T47D (cell line): ENCODE data around the gene TSC22D2.

Experiments used
- DNase-seq, 2 experiments: peaks; one replicate each; pipeline versions ENCODE4 v3.0.0 to v3.0.0-alpha.2; 2011 to 2012; ENCODE audit warnings: low read depth in 1 of 2, low spot score in 1 of 2
- JUND ChIP-seq: IDR thresholded peaks from 2 replicates; pipeline ENCODE4 v1.6.1; 2012; ENCODE audit warnings: low read depth
- in situ Hi-C: cut with HindIII; loops from 2 replicates; pipeline ENCODE4 v1.10.0; 2016; ENCODE audit warnings: low sequenced_read_pairs, low pct_unique_long_range_greater_than_20kb

Gene TSC22D2

GRCh38 chr3:150423761-150424160, 15.7 kb downstream of the TSC22D2 start:
- no peak for TF ChIP-seq JUND
- DNase-seq, result no peak
- in situ Hi-C loops, result no loop called here

- TF ChIP-seq JUND, result no peak
- in situ Hi-C loops, result no loop called here
- DNase-seq, result no peak
These were observed 18.2 kb downstream of the TSC22D2 start for GRCh38 chr3:150426292-150426691.

- no peak for TF ChIP-seq JUND
- DNase-seq, result no peak
- in situ Hi-C loops, result no loop called here
These were observed 20.5 kb downstream of the TSC22D2 start for GRCh38 chr3:150428562-150428961.

DNA sequence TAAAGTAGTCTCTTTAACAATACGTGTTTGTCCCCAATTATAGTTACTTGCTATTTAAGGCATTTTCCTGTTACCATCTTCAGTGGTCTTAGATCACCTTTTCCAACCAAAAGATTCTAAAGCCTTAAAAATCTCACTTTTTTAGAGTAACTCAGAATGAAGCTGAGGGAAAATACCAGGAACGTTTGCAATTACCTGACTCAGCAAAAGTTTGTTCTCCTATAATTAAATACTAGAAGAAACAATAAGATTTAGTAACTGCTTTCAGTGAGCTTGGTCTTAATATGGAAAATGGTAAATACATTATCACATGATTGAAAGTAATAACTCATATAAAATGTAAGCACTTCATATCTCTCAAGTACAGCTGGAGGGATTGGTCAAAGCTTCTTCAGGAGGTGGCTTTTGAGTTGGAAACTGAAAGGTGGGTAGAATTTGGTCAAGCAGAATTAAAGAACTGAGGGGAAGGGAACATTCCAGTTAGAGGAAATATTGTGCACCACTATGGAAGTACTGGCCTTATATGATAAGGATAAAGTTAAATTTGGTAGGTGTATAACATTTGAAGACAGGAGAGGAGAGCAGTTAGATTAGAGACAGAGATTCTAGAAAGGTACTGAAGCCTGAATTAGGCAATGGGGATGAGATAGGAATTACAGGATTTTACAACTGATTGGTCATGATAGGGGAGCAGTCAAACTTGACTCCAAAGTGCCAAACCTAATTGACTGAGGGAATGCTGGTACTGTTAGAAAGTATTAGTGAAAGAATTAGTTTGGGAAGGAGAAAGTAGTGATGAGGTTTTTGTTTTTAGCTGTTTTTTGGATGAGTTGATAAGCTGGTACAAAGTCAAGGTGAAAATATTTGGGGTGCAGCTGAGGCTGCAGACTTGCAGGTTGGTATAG, 21.9 kb downstream of the TSC22D2 start:
- in situ Hi-C loops, result no loop called here
- no peak for TF ChIP-seq JUND
- no peak for DNase-seq

DNA sequence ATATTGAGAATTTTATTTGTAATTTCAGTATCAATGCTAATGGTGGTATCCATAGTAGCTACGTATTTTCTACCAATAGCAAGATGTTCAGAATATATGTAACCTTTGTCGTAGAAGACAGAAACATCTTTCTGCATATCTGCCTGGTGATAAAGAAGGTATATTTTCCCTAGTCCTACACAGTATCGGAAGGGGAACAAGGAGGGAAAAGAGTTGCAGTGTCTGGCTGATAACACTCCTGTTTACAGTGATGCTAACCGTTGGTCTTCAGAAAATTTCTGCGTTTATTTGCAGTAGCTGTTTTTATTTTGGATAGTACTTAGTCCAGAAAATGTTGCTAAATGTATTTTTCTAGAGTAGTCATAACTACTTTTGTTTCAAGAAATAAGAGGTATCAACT, 25.2 kb downstream of the TSC22D2 start:
- in situ Hi-C loops, result no loop called here
- DNase-seq, result no peak
- no peak for TF ChIP-seq JUND

GRCh38 chr3:150434234-150434633, 26.1 kb downstream of the TSC22D2 start:
- DNase-seq, result no peak
- no peak for TF ChIP-seq JUND
- in situ Hi-C loops, result no loop called here

DNA sequence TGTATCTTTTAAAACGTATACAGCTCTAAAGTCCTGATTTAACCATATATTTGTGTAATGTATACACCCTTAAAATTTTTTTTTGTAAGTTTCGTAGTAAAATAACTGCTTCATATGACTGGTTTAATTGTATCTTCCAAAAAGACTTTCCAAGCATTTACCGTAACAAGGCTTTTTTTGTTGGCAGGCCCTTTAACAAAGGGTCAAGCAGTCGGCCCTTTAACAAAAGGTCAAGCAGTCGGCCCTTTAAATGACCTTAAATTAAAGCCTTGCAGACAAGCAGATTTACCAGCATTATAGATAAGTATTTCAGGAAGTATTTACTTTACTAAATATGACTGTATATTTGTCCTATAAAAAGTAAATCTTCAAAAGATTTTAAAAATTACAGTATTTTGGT, 28.1 kb downstream of the TSC22D2 start:
- in situ Hi-C loops, result no loop called here
- TF ChIP-seq JUND, result no peak
- no peak for DNase-seq

DNA sequence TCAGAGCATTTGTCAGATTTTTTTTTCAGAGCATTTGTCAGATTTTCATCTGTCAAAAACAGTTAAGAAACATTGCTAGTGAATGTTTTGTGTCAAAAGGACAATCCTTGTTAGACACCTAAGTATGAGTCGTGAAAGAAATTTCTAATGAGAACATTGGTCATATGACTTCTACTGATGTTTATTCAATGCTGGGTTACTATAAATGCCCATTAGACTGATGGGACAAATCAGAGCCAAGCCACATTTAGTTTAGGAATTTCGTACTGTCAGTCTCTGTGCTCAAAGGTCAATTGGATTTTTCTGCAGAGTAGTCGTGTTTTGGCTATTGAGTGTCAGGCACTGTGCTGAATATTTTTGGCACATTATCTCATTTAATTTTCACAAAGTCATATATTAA, 31.6 kb downstream of the TSC22D2 start:
- TF ChIP-seq JUND, result no peak
- no peak for DNase-seq
- in situ Hi-C loops, result no loop called here

DNA sequence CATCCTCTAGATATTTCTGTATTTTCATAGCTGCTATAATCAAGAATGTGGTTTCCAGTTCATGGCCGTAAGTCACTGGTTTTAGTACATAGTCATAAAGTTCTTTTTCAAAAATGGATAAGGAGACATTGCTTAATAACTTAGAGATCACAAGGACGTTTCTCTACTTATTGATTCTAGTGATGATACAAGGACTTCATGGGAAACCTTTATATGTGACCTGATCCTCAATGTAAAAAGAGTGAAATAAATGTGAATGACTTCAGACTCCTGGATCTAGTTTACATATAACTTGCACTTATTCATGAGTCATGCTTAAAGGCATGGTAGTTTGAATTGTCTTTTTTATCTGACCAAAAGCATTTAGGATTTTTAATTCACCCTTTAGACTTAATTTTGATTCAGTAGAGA, 35.2 kb downstream of the TSC22D2 start:
- no peak for TF ChIP-seq JUND
- in situ Hi-C loops, result no loop called here
- no peak for DNase-seq

- DNase-seq, result no peak
- in situ Hi-C loops, result no loop called here
- TF ChIP-seq JUND, result no peak
These were observed 36.3 kb downstream of the TSC22D2 start for GRCh38 chr3:150444371-150444770.

DNA sequence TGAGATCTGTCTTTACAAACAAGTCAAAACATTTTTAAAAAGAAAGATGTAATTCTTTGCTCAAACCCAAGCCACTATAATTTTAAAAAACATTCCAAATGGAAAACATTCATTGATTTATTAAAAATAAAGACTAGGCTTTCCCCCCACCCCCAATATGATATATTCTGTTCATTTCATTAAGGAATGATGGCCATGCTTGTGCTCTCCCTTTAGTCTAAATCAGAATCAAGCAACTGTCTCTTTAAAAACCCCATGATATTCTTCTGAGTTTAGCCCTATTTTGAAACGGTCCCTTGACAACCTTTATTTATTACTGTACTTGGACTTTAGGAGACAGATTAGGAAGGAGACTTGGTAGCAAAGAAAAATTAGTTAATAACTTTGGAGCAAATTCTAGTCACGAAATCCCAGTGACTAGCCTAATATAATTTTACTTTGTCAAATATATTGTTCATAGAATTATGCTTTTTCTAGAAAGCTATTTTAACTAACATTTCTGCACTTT, 38.4 kb downstream of the TSC22D2 start:
- in situ Hi-C loops, result no loop called here
- no peak for TF ChIP-seq JUND
- no peak for DNase-seq

- no peak for TF ChIP-seq JUND
- in situ Hi-C loops, result no loop called here
- no peak for DNase-seq
These were observed 39.0 kb downstream of the TSC22D2 start for GRCh38 chr3:150447084-150447483.

DNA sequence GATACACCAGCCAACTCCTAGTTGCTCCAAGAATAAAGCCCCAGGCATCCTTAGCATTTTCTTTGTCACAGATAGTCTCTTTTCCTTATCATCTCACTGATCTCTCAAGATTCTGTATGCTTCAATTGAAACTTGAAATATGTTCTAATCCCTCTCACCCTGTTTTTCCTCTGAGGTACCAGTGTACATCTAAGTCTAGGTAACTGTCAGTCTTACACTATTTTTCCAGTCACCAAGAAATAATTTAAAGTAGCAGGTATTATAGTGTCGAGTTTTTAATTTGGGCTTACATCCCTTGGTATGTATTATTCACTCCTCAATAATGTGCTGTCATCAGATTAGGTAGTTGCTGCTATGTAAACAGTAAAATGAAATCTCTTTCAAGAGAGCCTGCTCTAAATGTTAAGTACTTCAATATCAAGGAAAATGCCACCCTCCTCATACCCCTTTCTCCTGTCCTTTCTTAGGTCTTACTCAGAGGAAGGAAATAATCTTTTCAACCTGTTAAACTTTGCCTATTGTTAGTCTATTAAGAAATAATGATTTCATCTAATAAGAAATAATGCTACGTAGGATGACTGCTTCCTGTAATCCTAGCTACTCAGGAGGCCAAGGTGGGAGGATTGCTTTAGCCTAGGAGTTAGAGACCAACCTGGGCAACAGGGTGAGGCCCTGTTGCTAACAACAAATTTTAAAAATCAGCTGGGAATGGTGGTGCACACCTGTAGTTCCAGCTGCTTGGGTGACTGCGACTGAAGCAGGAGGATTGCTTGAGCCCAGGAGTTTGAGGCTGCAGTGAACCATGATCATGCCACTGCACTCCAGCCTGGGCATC, 39.8 kb downstream of the TSC22D2 start:
- DNase-seq, result no peak
- in situ Hi-C loops, result no loop called here
- TF ChIP-seq JUND, result no peak
